ENCODE measurements around the gene TTC33. TPM values are rescaled to one million over a fixed set of nuclear protein-coding genes. Genes with fewer than 3 reads are reported as not detected.

TTC33 gene
- total RNA-seq, 1 donor: 18.6 TPM

DNA sequence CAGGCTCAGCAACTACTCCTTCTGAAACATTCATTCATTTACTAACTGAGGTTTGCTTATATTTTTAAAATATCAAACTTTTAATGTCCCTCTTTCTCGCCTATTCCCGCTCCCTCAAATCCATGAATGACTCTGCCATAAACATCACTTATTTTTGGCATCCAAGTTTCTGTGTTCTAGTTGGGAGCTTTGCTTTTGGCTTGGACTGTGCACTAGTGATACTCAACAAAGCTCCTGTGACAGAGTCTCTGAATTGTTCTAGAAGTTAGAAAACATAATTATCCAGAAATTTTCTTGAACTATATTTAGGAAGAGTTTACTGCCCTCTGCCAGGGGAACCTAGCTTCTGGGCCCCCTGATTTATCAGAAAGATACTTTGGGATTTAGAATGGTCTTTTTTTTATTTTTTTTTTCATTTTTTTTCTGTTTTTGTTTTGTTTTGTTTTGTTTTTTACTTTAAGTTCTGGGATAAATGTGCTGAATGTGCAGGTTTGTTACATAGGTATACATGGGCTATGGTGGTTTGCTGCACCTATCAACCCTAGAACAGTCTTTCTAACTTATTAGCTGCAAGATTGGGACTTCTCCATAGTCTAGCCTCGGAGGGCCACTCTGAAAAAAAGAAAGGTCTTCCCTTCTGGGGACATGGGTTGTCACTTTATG lies 140.7 kb downstream of the TTC33 start:
- TF ChIP-seq, protein P1, sequence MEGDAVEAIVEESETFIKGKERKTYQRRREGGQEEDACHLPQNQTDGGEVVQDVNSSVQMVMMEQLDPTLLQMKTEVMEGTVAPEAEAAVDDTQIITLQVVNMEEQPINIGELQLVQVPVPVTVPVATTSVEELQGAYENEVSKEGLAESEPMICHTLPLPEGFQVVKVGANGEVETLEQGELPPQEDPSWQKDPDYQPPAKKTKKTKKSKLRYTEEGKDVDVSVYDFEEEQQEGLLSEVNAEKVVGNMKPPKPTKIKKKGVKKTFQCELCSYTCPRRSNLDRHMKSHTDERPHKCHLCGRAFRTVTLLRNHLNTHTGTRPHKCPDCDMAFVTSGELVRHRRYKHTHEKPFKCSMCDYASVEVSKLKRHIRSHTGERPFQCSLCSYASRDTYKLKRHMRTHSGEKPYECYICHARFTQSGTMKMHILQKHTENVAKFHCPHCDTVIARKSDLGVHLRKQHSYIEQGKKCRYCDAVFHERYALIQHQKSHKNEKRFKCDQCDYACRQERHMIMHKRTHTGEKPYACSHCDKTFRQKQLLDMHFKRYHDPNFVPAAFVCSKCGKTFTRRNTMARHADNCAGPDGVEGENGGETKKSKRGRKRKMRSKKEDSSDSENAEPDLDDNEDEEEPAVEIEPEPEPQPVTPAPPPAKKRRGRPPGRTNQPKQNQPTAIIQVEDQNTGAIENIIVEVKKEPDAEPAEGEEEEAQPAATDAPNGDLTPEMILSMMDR (IDR thresholded peaks at IDR 0.05; ENCODE audit: insufficient read depth, low read depth, low read length): no peak
- H3K4me3 ChIP-seq (ENCODE audit: low read depth, low read length): no peak overlapping the region
- no peak for DNase-seq (ENCODE audit: low read depth)

GRCh38 chr5:40614466-40614865 lies 141.3 kb downstream of the TTC33 start:
- no peak for DNase-seq (ENCODE audit: low read depth)
- TF ChIP-seq, protein P1 (IDR thresholded peaks at IDR 0.05; ENCODE audit: insufficient read depth, low read depth, low read length): no peak
- H3K4me3 ChIP-seq (ENCODE audit: low read depth, low read length): no peak overlapping the region

- DNase-seq (ENCODE audit: low read depth): no peak
- TF ChIP-seq, protein P1 (IDR thresholded peaks at IDR 0.05; ENCODE audit: insufficient read depth, low read depth, low read length): no peak
- no peak overlapping the region for H3K4me3 ChIP-seq (ENCODE audit: low read depth, low read length)
Measured at GRCh38 chr5:40607202-40607601, 148.6 kb downstream of the TTC33 start.

- no peak overlapping the region for H3K4me3 ChIP-seq (ENCODE audit: low read depth, low read length)
- TF ChIP-seq, protein P1 (IDR thresholded peaks at IDR 0.05; ENCODE audit: insufficient read depth, low read depth, low read length): no peak
- no peak for DNase-seq (ENCODE audit: low read depth)
Measured at GRCh38 chr5:40606077-40606765, 149.5 kb downstream of the TTC33 start.

GRCh38 chr5:40605295-40605958 lies 150.3 kb downstream of the TTC33 start:
- no peak overlapping the region for H3K4me3 ChIP-seq (ENCODE audit: low read depth, low read length)
- TF ChIP-seq, protein P1 (IDR thresholded peaks at IDR 0.05; ENCODE audit: insufficient read depth, low read depth, low read length): no peak
- DNase-seq (ENCODE audit: low read depth): no peak

GRCh38 chr5:40603378-40603777 lies 152.4 kb downstream of the TTC33 start:
- H3K4me3 ChIP-seq (ENCODE audit: low read depth, low read length): no peak overlapping the region
- no peak for DNase-seq (ENCODE audit: low read depth)
- TF ChIP-seq, protein P1 (IDR thresholded peaks at IDR 0.05; ENCODE audit: insufficient read depth, low read depth, low read length): no peak

All from fibroblast of villous mesenchyme (primary cell).